Hematopoietic multipotent progenitor cell treated with erythropoietin and hydrocortisone succinate and interleukin-3 and kit ligand, for 17 days (in vitro differentiated cells): ENCODE results near the gene SPATA16.
"Not testable (repeated sequence)": the region's sequence is repeated elsewhere in the genome, so short reads cannot be mapped to it uniquely, and the experiment has no call there.

ENCODE experiments used
- DNase-seq: peaks from one replicate; pipeline ENCODE4 v3.0.0-alpha.2; 2015; ENCODE audit warnings: low spot score

SPATA16 gene, protein sequence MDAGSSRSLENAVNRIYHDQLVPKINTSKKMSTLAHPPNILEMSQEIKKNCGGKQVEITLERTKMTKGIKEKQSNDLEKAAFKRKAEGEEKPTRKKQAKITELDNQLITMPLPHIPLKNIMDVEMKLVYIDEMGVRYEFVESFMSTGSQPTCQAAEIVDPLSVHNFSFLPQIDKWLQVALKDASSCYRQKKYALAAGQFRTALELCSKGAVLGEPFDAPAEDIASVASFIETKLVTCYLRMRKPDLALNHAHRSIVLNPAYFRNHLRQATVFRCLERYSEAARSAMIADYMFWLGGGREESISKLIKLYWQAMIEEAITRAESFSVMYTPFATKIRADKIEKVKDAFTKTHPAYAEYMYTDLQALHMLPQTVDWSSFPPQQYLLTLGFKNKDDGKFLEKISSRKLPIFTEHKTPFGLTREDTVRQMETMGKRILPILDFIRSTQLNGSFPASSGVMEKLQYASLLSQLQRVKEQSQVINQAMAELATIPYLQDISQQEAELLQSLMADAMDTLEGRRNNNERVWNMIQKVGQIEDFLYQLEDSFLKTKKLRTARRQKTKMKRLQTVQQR

DNA sequence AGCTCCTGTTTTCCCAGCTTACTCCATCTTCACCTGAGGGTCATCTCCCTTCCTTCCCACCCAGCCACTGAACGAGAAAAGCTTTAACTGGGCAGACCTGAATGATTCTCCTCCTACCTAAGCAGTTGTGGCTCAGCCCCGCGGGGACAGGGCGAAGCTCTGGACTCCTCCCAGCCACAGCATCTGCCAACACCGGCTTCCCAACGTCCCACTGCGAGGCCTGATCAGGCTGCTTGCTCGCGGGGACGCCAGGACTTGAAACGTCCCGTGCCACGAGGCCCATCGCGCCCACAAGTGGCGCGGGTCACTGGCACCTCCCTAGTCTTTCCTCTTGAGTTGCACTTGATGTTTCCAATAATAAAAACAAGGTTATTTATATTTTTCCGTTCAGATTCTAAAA lies at the start of gene SPATA16:
Gene SPATA16 (minus strand): TSS at position 250 of the 400 bp plus-strand sequence. CDS start 23,504 bp downstream, outside the sequence.
- no peak for DNase-seq

DNA sequence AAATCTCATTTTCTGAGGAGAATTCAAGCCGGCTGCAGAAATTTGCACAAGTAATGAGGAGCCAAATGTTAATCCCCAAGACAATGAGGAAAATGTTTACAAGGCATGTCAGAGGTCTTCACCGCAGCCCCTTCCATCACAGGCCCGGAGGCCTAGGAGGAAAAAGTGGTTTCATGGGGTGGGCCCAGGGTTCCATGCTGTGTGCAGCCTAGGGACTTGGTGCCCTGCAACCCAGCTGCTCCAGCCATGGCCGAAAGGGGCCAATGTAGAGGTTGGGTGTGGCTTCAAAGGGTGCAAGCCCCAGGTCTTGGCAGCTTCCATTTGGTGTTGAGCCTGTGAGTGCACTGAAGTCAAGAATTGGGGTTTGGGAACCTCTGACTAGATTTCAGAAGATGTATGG lies 42.0 kb upstream of the SPATA16 start:
- not testable (repeated sequence) for DNase-seq

- DNase-seq: no peak
Observed at GRCh38 chr3:173173652-173174051, 32.6 kb upstream of the SPATA16 start.

DNA sequence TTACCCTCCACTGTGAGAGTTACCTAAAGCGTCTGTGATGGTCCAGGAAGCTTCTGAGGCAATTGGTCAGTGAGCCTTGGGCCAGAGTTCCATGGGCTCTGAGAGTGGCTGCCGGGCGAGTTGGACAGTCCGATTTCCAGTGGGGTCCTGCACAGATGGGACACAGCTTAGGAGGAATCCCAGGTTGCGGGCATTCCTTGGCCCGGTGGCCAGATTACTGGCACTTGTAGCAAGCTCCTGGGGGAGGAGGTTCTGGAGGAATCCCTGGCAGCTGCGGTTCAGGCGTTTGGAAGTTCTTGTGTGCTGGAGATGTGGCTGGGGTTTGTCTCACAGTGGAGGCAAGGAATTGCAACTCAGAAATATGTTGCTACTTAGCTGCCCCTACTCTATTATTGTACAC lies 18.1 kb upstream of the SPATA16 start:
- DNase-seq: not testable (repeated sequence)

- not testable (repeated sequence) for DNase-seq
Observed at GRCh38 chr3:173156533-173156932, 15.5 kb upstream of the SPATA16 start.

GRCh38 chr3:173153631-173154030 lies 12.6 kb upstream of the SPATA16 start:
- DNase-seq: no peak

DNA sequence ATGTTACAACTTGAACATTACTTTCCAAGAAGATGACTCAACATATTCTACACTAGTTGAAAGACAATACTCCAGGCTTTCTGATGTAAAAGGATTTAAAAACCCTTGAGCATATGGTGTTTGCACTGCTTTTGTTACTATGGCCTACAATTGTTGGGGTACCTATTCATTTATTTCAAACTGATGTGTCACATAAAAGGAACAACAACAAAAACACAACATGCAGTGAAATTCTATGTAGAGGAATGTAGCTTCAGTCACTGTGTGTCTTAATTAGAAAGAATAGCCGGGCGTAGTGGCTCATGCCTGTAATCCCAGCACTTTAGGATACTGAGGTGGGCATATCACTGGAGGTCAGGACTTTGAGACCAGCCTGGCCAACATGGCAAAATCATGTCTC lies 1.6 kb downstream of the SPATA16 start:
- DNase-seq: no peak

GRCh38 chr3:173138026-173138425 lies 3.0 kb downstream of the SPATA16 start:
- no peak for DNase-seq

GRCh38 chr3:173135059-173135458 lies 6.0 kb downstream of the SPATA16 start:
- DNase-seq: no peak

- DNase-seq: no peak
Observed at GRCh38 chr3:173128633-173129032, 12.4 kb downstream of the SPATA16 start.

DNA sequence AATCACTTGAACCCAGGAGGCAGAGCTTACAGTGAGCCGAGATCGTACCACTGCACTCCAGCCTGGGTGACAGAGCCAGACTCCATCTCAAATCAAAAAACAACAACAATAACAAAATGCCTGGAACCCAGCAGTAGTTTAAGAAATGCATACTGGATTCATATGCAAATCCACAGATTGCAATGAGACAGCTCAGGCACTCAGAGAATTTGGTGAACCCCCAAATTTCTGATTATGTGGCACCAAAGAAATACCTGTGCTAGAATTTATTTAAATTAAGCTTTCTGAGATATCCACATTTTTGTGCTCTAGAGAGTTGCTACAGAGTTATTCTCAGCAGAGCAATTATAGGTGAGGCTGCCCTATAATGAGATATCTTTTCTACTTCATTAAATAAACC lies 29.7 kb downstream of the SPATA16 start:
- DNase-seq: no peak

- DNase-seq: no peak
Observed at GRCh38 chr3:173109143-173109542, 31.9 kb downstream of the SPATA16 start.

DNA sequence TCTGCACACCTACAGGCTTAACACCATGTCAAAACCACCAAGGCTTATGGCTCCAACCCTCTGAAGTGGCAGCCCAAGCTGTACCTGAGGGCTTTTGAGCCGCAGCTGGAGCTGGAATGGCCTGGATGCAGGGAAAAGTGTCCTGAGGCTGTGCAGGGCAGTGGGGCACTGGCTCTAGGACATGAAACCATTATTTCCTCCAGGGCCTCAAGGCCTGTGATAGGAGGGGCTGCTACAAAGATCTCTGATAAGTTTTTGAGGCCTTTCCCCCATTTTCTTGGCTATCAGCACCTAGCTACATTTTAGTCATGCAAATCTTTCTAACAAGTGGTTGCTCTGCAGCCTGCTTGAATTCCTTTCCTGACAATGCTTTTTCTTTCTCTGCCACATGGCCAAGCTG lies 37.6 kb downstream of the SPATA16 start:
- no peak for DNase-seq

DNA sequence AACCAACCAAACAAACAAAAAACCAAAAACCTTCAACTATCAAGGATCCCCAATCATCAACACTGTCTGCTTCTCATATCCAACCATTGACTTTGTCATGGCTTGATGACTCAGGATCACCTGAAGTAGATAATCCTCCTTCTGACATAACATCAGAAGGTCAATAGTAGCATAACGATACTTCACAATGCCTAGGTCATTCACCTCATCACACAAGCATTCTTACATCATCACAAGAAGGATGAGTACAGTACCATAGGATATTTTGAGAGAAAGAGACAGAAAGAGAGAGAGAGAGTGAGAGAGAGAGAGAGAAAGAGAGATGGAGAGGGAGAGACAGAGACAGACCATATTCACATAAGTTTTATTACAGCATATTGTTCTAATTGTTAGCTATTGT lies 42.1 kb downstream of the SPATA16 start:
- DNase-seq: no peak

DNA sequence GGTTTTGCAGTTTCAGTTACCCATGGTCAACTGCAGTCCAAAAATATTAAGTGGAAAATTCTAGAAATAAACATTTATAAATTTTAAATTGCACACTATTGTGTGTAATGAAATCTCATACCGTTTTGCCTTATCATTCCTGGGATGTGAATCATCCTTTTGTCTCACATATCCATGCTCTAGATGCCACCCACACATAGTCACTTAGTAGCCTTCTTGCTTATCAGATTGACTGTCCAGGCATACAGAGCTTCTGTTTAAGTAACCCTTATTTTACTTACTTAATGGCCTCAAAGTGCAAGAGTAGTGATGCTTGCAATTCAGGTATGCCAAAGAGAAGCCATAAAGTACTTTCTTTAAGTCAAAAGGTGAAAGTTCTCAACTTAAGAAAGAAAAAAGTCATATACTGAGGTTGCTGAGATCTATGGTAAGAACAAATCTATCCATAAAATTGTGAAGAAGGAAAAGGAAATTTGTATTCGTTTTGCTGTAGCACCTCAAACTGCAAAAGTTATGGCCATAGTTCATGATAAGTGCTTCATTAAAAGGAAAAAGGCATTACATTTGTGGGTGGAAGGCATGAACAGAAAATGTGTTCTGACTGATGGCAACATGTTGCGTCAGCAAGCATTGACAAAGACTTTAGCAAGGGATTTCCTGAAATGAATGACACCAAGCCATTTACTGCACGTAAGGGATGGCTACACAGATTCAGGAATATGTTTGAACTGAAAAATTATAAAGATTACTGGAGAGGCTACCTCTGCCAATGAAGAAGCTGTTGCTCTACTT lies 43.8 kb downstream of the SPATA16 start:
- DNase-seq: no peak

DNA sequence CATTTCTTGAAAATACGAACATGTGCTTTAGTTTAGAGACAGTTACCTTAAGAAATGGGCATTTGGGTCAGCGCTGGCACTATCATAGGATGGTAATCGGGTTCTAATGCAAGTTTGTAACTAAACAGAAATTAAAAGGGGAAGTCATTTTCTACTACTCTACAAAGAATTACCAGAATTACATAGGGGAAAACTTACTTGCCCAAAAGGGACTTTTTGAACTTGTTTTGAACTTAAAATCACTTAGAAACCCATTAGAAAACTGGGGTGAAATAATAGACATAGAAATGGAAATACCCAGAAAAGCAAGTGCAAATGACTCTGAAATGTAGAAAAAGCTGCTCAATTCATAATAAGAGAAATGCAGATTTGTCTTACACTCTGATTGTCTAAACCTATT lies 44.9 kb downstream of the SPATA16 start:
- no peak for DNase-seq

DNA sequence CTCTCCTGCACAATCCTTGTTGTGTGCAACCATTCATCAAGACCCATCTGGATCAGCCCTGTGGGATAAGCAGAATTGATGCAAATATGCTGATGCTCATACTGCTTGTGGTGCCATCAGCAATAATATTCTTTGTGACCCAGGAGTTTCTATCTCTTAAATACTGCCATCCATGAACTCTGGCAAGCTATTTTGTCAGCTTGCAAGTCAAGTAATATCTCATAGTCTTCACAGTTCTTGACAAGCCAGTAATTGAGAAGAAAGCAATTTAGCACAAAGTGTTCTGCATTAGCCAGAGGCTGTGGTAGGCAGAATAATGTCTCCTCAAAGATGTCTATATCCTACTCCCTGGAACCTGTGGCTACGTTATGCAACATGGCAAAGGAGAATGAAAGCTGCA lies 49.0 kb downstream of the SPATA16 start:
- no peak for DNase-seq

DNA sequence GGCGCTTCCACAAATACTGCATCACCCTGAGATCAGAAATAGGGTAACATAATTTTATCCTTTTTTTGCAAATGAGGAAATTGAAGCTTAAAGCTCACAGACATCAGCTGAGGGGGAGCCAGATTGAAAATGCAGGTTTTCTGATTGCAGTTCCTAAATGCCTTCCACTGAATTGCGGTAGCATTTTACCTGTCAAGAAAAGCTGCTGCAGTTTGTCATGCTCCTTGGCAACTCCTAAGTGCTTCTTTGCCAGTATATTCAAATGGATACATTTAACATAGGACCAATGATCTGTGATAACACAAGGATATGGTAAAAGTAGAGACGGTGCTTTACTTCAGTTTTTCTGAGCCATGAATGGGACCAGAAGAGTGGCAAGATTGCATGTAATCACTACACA lies 50.5 kb downstream of the SPATA16 start:
- no peak for DNase-seq

GRCh38 chr3:173089283-173089682 lies 51.8 kb downstream of the SPATA16 start:
- DNase-seq: no peak

GRCh38 chr3:173078525-173078924 lies 62.5 kb downstream of the SPATA16 start:
- DNase-seq: no peak

GRCh38 chr3:173066044-173067004 lies 74.7 kb downstream of the SPATA16 start:
- DNase-seq: no peak

GRCh38 chr3:173065543-173065981 lies 75.5 kb downstream of the SPATA16 start:
- no peak for DNase-seq
